ENCODE measurements around the gene PRIMPOL.
A peak's percentile ranks its signal among the peaks of the same experiment; 100 is the strongest.
"Not testable (repeated sequence)": the region's sequence is repeated elsewhere in the genome, so short reads cannot be mapped to it uniquely, and the experiment has no call there.

PRIMPOL gene

DNA sequence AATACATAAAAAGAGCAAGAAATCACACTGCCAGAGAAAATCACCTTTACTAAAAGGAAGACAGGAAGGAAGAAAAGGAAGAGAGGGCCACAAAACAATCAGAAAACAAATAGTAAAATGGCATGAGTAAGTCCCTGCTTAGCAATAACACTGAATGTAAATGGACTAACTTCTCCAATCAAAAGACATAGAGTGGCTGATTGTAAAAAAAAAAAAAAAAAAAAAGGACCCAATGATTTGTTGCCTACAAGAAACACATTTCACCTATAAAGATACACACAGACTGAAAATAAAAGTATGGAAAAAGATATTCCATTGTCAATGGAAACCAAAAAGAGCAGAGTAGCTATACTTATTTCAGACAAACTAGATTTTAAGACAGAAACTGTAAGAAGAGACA lies 71.7 kb downstream of the PRIMPOL start:
- no peak for DNase-seq

DNA sequence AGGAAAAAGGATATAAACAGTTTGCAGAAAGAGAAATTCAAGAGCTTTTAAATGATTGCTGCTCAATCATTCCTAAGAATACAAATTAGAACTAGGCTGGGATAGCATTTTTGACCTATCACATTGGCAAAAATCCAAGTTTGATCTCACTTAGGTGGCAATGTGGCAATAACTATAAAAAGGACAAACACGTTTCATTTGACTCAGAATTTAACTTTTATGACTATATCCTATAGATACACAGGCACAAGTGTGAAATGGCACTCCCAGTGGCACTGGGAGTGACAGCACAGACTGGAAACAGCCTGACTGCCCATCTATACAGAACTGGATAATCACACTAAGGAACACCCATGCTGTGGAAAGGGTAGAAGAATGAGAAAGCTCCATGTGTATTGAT lies 73.3 kb downstream of the PRIMPOL start:
- no peak for DNase-seq

DNA sequence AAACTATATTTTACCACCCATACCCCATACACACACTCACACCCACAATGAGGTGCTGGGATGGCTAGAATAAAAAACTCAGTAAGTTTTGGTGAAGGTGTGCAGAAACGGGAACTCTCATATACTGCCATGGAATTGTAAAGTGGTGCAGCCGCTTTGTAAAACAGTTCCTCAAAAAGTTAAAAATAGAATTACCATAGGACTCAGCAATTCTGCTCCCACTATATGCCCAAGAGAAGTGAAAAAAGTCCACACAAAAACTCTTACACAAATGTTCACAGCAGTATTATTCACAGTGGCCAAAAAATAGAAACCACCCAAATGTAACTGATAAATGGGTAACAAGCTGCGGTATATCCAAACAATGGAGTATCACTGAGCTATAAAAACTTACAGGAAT lies 77.9 kb downstream of the PRIMPOL start:
- no peak for DNase-seq

DNA sequence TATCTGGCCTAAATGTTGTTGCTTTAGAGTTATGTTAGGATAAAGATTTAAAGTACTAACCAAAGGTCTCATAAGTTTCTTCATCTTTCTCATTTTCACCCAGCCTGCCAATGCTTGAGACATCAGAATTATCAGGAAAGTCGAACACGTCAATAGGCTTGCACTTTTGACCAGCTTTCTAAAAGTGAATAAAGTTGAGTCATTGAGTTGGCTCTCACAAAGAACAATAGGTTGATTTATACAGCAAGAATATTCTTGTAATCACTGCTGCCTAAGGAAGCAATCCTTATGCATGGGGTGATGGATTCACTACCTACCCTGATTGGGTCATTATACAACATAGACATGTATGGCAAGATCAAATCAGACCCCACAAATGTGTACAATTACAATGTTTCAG lies 79.3 kb downstream of the PRIMPOL start:
- DNase-seq, result no peak

DNA sequence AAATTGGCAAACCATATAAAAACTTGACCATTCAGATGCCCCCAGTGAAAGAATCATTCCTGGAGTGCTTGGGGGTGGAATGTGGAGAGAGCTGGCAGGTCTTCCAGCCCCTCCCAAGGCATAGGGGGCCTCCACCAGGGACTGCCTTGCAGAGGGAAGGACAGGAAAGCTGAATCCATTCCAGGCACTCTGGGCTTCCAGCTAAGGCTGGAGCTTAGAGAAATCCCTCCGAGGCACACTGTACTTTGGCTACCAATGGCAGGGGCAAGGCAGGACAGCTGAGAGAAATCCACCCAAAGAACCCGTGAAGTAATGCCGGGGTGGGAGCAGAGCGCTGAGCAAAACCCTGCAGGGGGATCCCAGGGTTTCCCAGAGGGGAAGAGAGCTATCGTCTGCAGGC lies 80.4 kb downstream of the PRIMPOL start:
- no peak for DNase-seq

DNA sequence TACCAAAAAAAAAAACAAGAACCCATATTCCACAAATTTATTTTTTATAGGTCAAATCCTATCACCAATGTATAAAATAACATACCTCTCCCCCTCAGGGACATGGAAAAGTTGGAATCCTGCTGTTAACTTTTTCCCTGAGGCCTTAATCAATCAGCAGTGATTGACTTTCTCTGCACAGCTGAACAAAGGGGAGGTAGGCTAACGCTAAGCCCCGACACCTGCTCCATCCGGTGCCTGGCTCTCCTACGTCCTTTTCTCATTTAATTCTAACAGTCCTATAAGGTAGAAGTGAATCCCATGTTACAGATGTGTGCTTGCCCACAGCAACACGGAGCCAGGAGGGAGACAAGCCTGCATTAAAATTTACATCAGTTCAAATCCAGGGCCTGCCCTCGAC lies 81.5 kb downstream of the PRIMPOL start:
- DNase-seq, result no peak

DNA sequence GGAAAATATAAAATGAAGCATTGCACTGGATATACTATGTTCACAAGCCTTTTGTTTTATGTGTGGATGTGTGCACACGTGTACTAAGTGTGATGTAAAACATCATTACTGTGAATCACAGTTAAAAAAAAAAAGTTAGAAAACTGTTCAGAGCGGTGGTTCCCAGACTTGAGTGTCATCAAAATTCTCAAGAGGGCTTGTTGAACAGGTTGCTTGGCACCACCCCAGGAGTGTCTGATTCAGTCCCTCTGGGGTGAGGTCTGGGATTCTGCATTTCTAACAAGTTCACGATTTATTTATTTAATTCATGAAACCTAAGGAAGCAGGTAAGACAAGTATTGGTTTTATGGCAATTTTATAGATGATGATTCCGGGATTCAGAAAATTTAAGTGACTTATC lies 82.6 kb downstream of the PRIMPOL start:
- DNase-seq, result no peak

DNA sequence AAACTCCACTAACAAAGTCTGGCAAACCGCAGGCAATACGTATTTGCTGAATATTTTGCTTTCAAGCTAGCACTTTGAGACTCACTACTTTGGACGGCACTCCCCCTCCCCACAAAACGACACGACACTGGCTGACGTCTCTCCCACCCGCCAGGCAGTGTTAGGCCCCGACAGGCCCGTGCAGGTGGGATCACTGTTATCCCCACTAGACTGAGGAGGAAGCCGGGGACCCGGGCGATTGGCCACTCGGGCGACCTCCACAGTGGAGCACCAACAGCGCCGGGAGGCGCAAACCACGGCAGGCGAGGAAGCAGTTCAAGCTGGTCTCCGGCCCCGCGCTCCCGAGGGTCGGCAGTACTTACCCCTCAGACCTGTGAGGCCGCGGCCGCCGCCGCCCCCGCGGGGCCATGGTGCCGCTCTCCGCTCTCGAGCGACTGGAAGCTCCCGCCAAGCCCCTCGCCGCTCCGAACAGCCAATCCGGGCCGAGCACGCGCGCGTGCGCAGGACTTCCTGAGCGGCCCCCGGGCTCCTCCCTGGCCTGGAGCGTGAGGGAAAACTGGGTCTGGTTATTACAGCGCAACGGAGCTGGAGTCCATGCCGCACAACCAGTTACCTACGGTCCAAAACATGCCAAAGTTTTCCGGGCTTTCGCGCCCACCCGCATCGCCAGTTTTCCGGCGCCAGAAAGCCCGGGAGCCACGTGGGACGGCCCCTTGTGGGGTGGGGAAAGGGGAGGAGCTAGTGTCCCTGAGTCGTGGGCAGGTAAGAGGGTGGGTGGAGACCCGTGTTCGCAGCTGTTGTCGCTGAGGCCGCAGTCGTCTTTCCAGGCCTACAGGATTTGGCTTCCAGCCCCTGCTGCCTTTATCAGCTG lies 84.4 kb downstream of the PRIMPOL start, which contains the start of gene CENPU:
Gene CENPU (minus strand): TSS at position 443 of the 871 bp plus-strand sequence. CDS start 34 bp downstream, at position 409.
- peak; percentile 88 to 91 for DNase-seq

DNA sequence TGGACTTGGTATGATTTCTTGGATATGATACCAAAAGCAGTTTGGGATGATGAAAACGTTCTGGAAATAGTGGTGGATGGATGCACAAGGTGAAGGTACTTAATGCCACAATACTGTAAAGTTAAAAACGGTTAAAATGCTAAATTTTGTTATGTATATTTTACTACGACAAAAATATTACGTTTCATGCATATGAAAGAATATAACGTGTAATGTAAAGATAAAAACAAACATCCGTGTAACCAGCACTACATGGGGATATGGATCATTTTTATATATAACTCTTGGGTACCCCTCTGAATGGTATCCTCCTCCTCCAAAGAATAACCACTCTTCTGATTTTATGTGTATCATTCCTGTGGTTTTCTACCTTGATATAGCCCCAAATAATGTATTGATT lies 85.2 kb downstream of the PRIMPOL start:
- no peak for DNase-seq

DNA sequence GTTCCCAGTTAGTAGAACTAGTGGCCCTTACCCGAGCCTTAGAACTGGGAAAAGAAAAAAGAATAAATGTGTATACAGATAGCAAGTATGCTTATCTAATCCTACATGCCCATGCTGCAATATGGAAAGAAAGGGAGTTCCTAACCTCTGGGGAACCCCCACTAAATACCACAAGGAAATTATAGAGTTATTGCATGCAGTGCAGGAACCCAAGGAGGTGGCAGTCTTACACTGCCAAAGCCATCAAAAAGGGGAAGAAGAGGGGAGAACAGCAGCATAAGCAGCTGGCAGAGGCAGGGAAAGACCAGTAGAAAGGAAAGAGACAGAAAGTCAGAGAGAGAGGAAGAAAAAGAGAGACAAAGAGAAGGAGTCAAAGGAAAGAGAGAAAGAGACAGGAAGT lies 90.0 kb downstream of the PRIMPOL start:
- not testable (repeated sequence) for DNase-seq

DNA sequence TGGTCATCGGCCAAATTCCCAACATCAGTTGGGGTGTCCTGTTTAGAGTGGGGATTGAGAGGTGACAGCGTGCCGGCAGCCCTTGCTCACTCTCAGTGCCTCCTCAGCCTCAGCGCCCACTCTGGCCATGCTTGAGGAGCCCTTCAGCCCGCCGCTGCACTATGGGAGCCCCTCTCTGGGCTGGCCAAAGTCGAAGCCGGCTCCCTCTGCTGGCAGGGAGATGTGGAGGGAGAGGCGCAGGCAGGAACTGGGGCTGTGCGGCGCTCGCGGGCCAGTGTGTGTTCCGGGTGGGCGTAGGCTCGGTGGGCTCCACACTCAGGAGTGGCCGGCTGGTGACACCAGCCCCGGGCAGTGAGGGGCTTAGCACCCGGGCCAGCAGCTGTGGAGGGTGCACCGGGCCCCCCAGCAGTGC lies 91.4 kb downstream of the PRIMPOL start:
- no peak for DNase-seq

DNA sequence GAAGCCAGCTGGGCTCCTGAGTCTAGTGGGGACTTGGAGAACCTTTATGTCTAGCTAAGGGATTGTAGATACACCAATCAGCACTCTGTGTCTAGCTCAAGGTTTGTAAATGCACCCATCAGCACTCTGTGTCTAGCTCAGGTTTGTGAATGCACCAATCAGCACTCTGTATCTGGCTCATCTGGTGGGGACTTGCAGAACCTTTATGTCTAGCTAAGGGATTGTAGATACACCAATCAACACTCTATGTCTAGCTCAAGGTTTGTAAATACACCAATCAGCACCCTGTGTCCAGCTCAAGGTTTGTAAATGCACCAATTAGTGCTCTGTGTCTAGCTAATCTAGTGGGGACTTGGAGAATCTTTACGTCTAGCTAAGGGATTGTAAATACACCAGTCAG lies 92.1 kb downstream of the PRIMPOL start:
- not testable (repeated sequence) for DNase-seq

DNA sequence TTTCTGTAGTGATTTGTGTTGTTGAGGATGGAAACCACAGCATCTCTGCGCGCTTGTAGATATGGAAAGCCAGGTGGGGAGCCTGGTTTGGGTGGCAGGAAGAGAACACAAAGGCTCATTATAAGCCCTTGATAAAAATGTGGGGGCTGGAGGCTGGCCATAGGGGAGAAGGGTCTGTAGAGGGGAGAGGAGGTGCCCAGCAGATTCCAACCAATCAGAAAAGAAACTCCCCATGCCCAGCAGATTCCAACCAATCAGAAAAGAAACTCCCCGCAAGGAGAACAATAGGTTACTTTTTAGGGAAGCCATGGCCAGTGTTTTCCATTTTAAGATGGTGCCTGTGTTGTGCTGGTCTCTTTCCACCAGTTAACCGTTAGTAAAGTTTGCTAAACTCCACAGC lies 94.1 kb downstream of the PRIMPOL start:
- DNase-seq, result no peak

DNA sequence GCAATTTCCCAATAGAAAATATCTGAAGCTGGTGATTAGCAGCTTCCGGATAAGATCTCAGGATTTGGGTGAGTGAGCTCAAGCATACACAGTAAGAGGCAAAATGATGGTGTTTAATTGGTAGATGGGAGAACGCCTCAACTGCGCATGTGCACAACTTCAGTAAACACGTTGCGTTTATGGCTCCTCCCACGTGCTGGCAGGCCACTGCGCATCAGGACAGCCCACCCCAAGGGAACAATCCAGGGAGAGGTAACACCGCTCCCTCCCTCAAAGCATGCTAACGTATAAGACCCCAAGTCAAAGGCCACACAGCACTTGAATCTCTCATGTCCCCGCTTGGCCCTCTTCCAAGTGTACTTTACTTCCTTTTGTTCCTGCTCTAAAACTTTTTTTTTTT lies 94.7 kb downstream of the PRIMPOL start:
- DNase-seq, result no peak

Measured in SHP77 (cell line).